RWPE2 (cell line): Measurements from ENCODE around the gene MAST3.

Experiments
- ATAC-seq: fragments of 200-7000 bp; cut with Tn5 transposase; 3 replicates; pipeline ENCODE4 v1.9.1; 2021; ENCODE audit warnings: low read depth
- DNase-seq: peaks from one replicate; pipeline ENCODE4 v3.0.0-alpha.2; 2020; ENCODE audit warnings: low spot score
- H3K27ac ChIP-seq: fragments of 450-650 bp; 2 replicates; pipeline ENCODE4 v1.5.1; 2017; ENCODE audit warnings: mild to moderate bottlenecking; ENCODE audit not compliant: poor library complexity, severe bottlenecking
- H3K27me3 ChIP-seq: fragments of 250-450 bp; sonication (Bioruptor Pico); 2 replicates; pipeline ENCODE4 v1.5.1; 2021; ENCODE audit warnings: mild to moderate bottlenecking, moderate library complexity; ENCODE audit not compliant: insufficient read depth, poor library complexity, severe bottlenecking
- H3K36me3 ChIP-seq: fragments of 250-450 bp; sonication (Bioruptor Pico); 2 replicates; pipeline ENCODE4 v1.5.1; 2020; ENCODE audit warnings: low read depth, mild to moderate bottlenecking, moderate library complexity
- H3K4me1 ChIP-seq: fragments of 250-450 bp; sonication (Bioruptor Pico); 2 replicates; pipeline ENCODE4 v1.5.1; 2021; ENCODE audit warnings: mild to moderate bottlenecking, moderate library complexity; ENCODE audit not compliant: insufficient read depth, poor library complexity, severe bottlenecking
- H3K4me3 ChIP-seq: fragments of 250-450 bp; sonication (Bioruptor Pico); 2 replicates; pipeline ENCODE4 v1.5.1; 2021; ENCODE audit warnings: mild to moderate bottlenecking, moderate library complexity; ENCODE audit not compliant: severe bottlenecking
- H3K9me3 ChIP-seq: fragments of 250-450 bp; sonication (Bioruptor Pico); 2 replicates; pipeline ENCODE4 v1.5.1; 2021; ENCODE audit warnings: mild to moderate bottlenecking, moderate library complexity; ENCODE audit not compliant: severe bottlenecking
- CTCF ChIP-seq: fragments of 450-650 bp; IDR thresholded peaks from one replicate; pipeline ENCODE4 v1.5.1; 2017; ENCODE audit warnings: mild to moderate bottlenecking, moderate library complexity; ENCODE audit not compliant: poor library complexity, severe bottlenecking

MAST3 gene

GRCh38 chr19:18097217-18097992, at the start of gene MAST3:
Gene MAST3 (plus strand): TSS chr19:18097778. CDS start chr19:18097793, 15 bp downstream.
- TF ChIP-seq CTCF = no peak
- no peak within 1 kb of the TSS for H3K27ac ChIP-seq
- H3K4me3 ChIP-seq = peak within 1 kb of the TSS; percentile 38
- DNase-seq (peak; percentile 85), ATAC-seq (peak; percentile 95)
- H3K36me3 ChIP-seq = no peaks in the 10 kb centered on the region
- H3K9me3 ChIP-seq = no peaks in the 10 kb centered on the region
- peaks cover 10% of the 10 kb centered on the region for H3K4me1 ChIP-seq
- H3K27me3 ChIP-seq = no peaks in the 10 kb centered on the region

- H3K27ac ChIP-seq = no peak overlapping the region
- no peak for DNase-seq
These were observed 48.2 kb upstream of the MAST3 start for GRCh38 chr19:18049385-18049784.

GRCh38 chr19:18051887-18052286, 45.7 kb upstream of the MAST3 start:
- no peaks in the 10 kb centered on the region for H3K9me3 ChIP-seq
- H3K36me3 ChIP-seq = no peaks in the 10 kb centered on the region
- no peaks in the 10 kb centered on the region for H3K27me3 ChIP-seq
- TF ChIP-seq CTCF = no peak
- H3K27ac ChIP-seq = no peak overlapping the region
- no peak overlapping the region for H3K4me3 ChIP-seq
- ATAC-seq = no peak
- H3K4me1 ChIP-seq = no peaks in the 10 kb centered on the region
- no peak for DNase-seq

More at GRCh38 chr19:18049385-18049784, 48.2 kb upstream of the MAST3 start:
- Histone ChIP-seq H3K4me3 (no peak overlapping the region), H3K4me1 (peaks cover 8% of the 10 kb centered on the region), H3K9me3 (no peaks in the 10 kb centered on the region), H3K36me3 (no peaks in the 10 kb centered on the region), H3K27me3 (no peaks in the 10 kb centered on the region)
- no peak for TF ChIP-seq CTCF
- no peak for ATAC-seq

- Histone ChIP-seq H3K27me3 (no peaks in the 10 kb centered on the region), H3K36me3 (no peaks in the 10 kb centered on the region), H3K4me3 (no peak overlapping the region), H3K9me3 (no peaks in the 10 kb centered on the region), H3K4me1 (no peaks in the 10 kb centered on the region), H3K27ac (no peak overlapping the region)
- ATAC-seq = no peak
- TF ChIP-seq CTCF = no peak
- DNase-seq = no peak
These were observed 43.9 kb upstream of the MAST3 start for GRCh38 chr19:18053576-18054219.

GRCh38 chr19:18055967-18056366, 41.6 kb upstream of the MAST3 start:
- H3K27ac ChIP-seq = no peak overlapping the region
- TF ChIP-seq CTCF = no peak
- ATAC-seq (no peak), DNase-seq (no peak)
- H3K4me1 ChIP-seq = no peaks in the 10 kb centered on the region
- H3K9me3 ChIP-seq = no peaks in the 10 kb centered on the region
- H3K36me3 ChIP-seq = no peaks in the 10 kb centered on the region
- no peaks in the 10 kb centered on the region for H3K27me3 ChIP-seq
- no peak overlapping the region for H3K4me3 ChIP-seq
